Heart left ventricle (tissue), 16 donors: ENCODE data around the gene PTPRN2. TPM values are rescaled to one million over a fixed set of nuclear protein-coding genes. Genes with fewer than 3 reads are reported as not detected.

Experiments
- ATAC-seq, 4 donors: fragments of 200-7000 bp; cut with Tn5 transposase; one replicate each; pipeline ENCODE4 v1.9.1; 2020 to 2022; ENCODE audit warnings: moderate library complexity in 4 of 4, mild to moderate bottlenecking in 3 of 4, moderate number of reproducible peaks in 1 of 4
- DNase-seq, 5 donors: peaks; one replicate each; pipeline ENCODE4 v3.0.0-alpha.2; 2020
- H3K27ac ChIP-seq, 12 donors: fragments of 200-600 bp; sonication (generic) in 4 of 12; one replicate each; pipeline versions ENCODE4 v1.5.0 to v1.8.0; 2016 to 2022; ENCODE audit warnings: mild to moderate bottlenecking in 2 of 12
- H3K27me3 ChIP-seq, 9 donors: fragments of 200-600 bp; sonication (generic) in 2 of 9; one replicate each; pipeline versions ENCODE4 v1.5.1 to v1.8.0; 2016 to 2022; ENCODE audit warnings: mild to moderate bottlenecking in 3 of 9
- H3K36me3 ChIP-seq, 9 donors: fragments of 200-600 bp; sonication (generic) in 2 of 9; one replicate each; pipeline versions ENCODE4 v1.5.0 to v1.8.0; 2018 to 2022; ENCODE audit warnings: mild to moderate bottlenecking in 2 of 9
- H3K4me1 ChIP-seq, 12 donors: fragments of 200-600 bp; sonication (generic) in 4 of 12; one replicate each; pipeline versions ENCODE4 v1.5.0 to v1.8.0; 2016 to 2022; ENCODE audit warnings: mild to moderate bottlenecking in 3 of 12
- H3K4me3 ChIP-seq, 12 donors: fragments of 200-600 bp; sonication (generic) in 4 of 12; one replicate each; pipeline versions ENCODE4 v1.5.0 to v1.8.0; 2017 to 2022; ENCODE audit warnings: mild to moderate bottlenecking in 9 of 12, moderate library complexity in 4 of 12
- H3K9me3 ChIP-seq, 12 donors: fragments of 200-600 bp; sonication (generic) in 4 of 12; one replicate each; pipeline versions ENCODE4 v1.5.0 to v1.8.0; 2016 to 2022; ENCODE audit warnings: mild to moderate bottlenecking in 1 of 12
- CTCF ChIP-seq, 12 donors: fragments of 200-600 bp; sonication (generic) in 4 of 12; IDR thresholded peaks; one replicate each; pipeline versions ENCODE4 v1.5.0 to v1.8.0; 2018 to 2022; ENCODE audit warnings: antibody characterized with exemption in 12 of 12, mild to moderate bottlenecking in 5 of 12
- POLR2A ChIP-seq, 2 donors: fragments of 450-650 bp; IDR thresholded peaks; one replicate each; pipeline ENCODE4 v1.6.1; 2017; ENCODE audit warnings: antibody characterized with exemption in 2 of 2, mild to moderate bottlenecking in 2 of 2, moderate library complexity in 2 of 2
- WGBS, 4 donors: extraction: QIAGEN DNeasy Blood & Tissue Kit in 2 of 4; methylation state at CpG; one replicate each; pipeline versions ENCODE4 v1.1.5 to v1.1.7; 2013 to 2018; 5-methylcytosine and 5-hydroxymethylcytosine counted together
- intact Hi-C, 10 donors: fragments of 100-400 bp; cut with DNase I; formaldehyde crosslinking; loops; one replicate each; pipeline versions ENCODE4 v1.11.1 to v1.14.2; 2022
- polyA plus RNA-seq, 2 donors: library from polyadenylated mRNA; stranded (reverse); fragments of 200-250 nt; gene quantifications; one replicate each; pipeline ENCODE4 v1.2.3, GENCODE V29; 2013
- total RNA-seq, 9 donors: library from RNA; depleted of rRNA in 2 of 9; stranded (reverse); fragments of >200 nt in 2 of 9; fragmentation: NEBNext Ultra II Directional in 3 of 9; extraction: Animal tissue kit (Norgen Biotek cat#: 25700) in 3 of 9; gene quantifications; one replicate each; pipeline versions ENCODE4 v1.1.0 to v1.2.4, GENCODE V29; 2016 to 2023
- donor health status: ischemic (EF 13 %, LVEDD 7.1; RV severe dilation, severe dysfunction).
- donor health status: healthy with polysubstance abuse.
- donor health status: DM: no; HTN: yes; CAD: no.
- donor health status: DM: no; HTN: no; CAD: no.
- donor health status: ischemic (EF 25% LVEDD 6.9; RV normal size, moderate dysfunction).
- donor health status: ischemic (EF 25% LVEDD 5.7; RV mildly dilated, moderate dysfunction).
- donor health status: healthy.
- donor health status: DM: yes; HTN: yes; CAD: no.
- donor health status: ischemic (EF 35%, LVEDD 5.7; RV mildly dilated, moderate dysfunction).
- donor health status: nonischemic (EF 11% LVEDD 7.7; RV severe dilation, severe dysfunction).
- donor health status: DM: yes; HTN: yes; CAD: no.
- donor health status: PGD.
- donor health status: ischemic (EF 29% LVEDD 5.4; RV normal size, mild dysfunction).
- donor health status: nonischemic (EF 23%, LVEDD 6.1; RV moderate dilation, normal function).

The PTPRN2 gene
- total and polyA plus RNA-seq, 11 donors = 0.61 to 2.3 (median 1.3) TPM

- Histone ChIP-seq H3K9me3 (no peaks in the 10 kb centered on the region), H3K4me3 (no peak overlapping the region), H3K4me1 (no peaks in the 10 kb centered on the region), H3K36me3 (no peaks in the 10 kb centered on the region), H3K27me3 (peaks cover 0 to 75% (median 22%) of the 10 kb centered on the region in 9 donors), H3K27ac (no peak overlapping the region)
- WGBS, 4 donors = 74 to 78% (median 76%) methylated on average over 25 to 28 of the region's 28 CpGs
- TF ChIP-seq CTCF (IDR thresholded peaks at IDR 0.05) (no peak), POLR2A (IDR thresholded peaks at IDR 0.05) (no peak)
- ATAC-seq (no peak), DNase-seq (no peak)
- intact Hi-C loops = no loop called here
Measured at GRCh38 chr7:157674027-157674714, 913.5 kb downstream of the PTPRN2 start.

GRCh38 chr7:157673573-157673972 lies 914.0 kb downstream of the PTPRN2 start:
- no peak overlapping the region for H3K27ac ChIP-seq
- no peak overlapping the region for H3K4me3 ChIP-seq
- no peak for TF ChIP-seq POLR2A (IDR thresholded peaks at IDR 0.05)
- no peak for TF ChIP-seq CTCF (IDR thresholded peaks at IDR 0.05)
- no peaks in the 10 kb centered on the region for H3K4me1 ChIP-seq
- 73 to 83% (median 77%) methylated on average over 13 to 14 of the region's 14 CpGs for whole genome bisulfite sequencing, 4 donors
- no peaks in the 10 kb centered on the region for H3K9me3 ChIP-seq
- ATAC-seq = no peak
- intact Hi-C loops = no loop called here
- DNase-seq = no peak
- H3K36me3 ChIP-seq = no peaks in the 10 kb centered on the region
- H3K27me3 ChIP-seq = peaks cover 0 to 72% (median 22%) of the 10 kb centered on the region in 9 donors

- H3K9me3 ChIP-seq = no peaks in the 10 kb centered on the region
- intact Hi-C loops = no loop called here
- DNase-seq (peak in 1 of 5 donors; percentile 40), ATAC-seq (no peak)
- no peaks in the 10 kb centered on the region for H3K36me3 ChIP-seq
- H3K4me3 ChIP-seq = no peak overlapping the region
- 88 to 91% (median 90%) methylated on average over 39 of the region's 39 CpGs for WGBS, 4 donors
- H3K27ac ChIP-seq = no peak overlapping the region
- H3K4me1 ChIP-seq = no peaks in the 10 kb centered on the region
- H3K27me3 ChIP-seq = peaks cover 0 to 52% (median 14%) of the 10 kb centered on the region in 9 donors
- TF ChIP-seq POLR2A (IDR thresholded peaks at IDR 0.05) (no peak), CTCF (IDR thresholded peaks at IDR 0.05) (no peak)
Measured at GRCh38 chr7:157671358-157672255, 916.0 kb downstream of the PTPRN2 start.
